Progenitor cell of endocrine pancreas (in vitro differentiated cells): Measurements from ENCODE around the gene CHID1. TPM values are rescaled to one million over a fixed set of nuclear protein-coding genes. Genes with fewer than 3 reads are reported as not detected.

ENCODE experiments used
- DNase-seq: peaks from one replicate; pipeline ENCODE4 v3.0.0; 2021; ENCODE audit warnings: low spot score; ENCODE audit not compliant: unreplicated experiment
- H3K27ac Mint-ChIP-seq: 2 replicates; pipeline ENCODE4 v1.8.0; 2021; ENCODE audit warnings: mild to moderate bottlenecking, moderate library complexity, mixed read lengths
- H3K27me3 Mint-ChIP-seq: 2 replicates; pipeline ENCODE4 v1.8.0; 2021; ENCODE audit warnings: mixed read lengths
- H3K36me3 Mint-ChIP-seq: 2 replicates; pipeline ENCODE4 v1.8.0; 2022; ENCODE audit warnings: mixed read lengths; ENCODE audit not compliant: insufficient read depth
- H3K4me1 Mint-ChIP-seq: 2 replicates; pipeline ENCODE4 v1.8.0; 2021; ENCODE audit warnings: low read depth, mixed read lengths
- H3K4me3 Mint-ChIP-seq: 2 replicates; pipeline ENCODE4 v1.8.0; 2021; ENCODE audit warnings: low read depth, mild to moderate bottlenecking, moderate library complexity, mixed read lengths
- H3K9me3 Mint-ChIP-seq: 2 replicates; pipeline ENCODE4 v1.8.0; 2021; ENCODE audit warnings: low read depth, mixed read lengths
- CTCF ChIP-seq: fragments of 200-600 bp; sonication (generic); IDR thresholded peaks from one replicate; pipeline ENCODE4 v1.5.0; 2021; ENCODE audit warnings: antibody characterized with exemption, mild to moderate bottlenecking; ENCODE audit not compliant: unreplicated experiment
- total RNA-seq: library from RNA; stranded (reverse); gene quantifications from 2 replicates; pipeline ENCODE4 v1.2.1, GENCODE V29; 2021

CHID1 gene
- total RNA-seq, 1 donor from 2014 or later, result 87.0 TPM

- Mint-ChIP-seq H3K36me3 (peaks cover 6% of the 10 kb centered on the region), H3K27me3 (no peaks in the 10 kb centered on the region), H3K4me3 (no peak overlapping the region), H3K9me3 (no peaks in the 10 kb centered on the region), H3K27ac (no peak overlapping the region), H3K4me1 (no peaks in the 10 kb centered on the region)
- no peak for TF ChIP-seq CTCF
- DNase-seq, result no peak
Measured at GRCh38 chr11:872799-873198, 37.8 kb downstream of the CHID1 start.

- Mint-ChIP-seq H3K4me3 (no peak overlapping the region), H3K36me3 (peaks cover 6% of the 10 kb centered on the region), H3K9me3 (no peaks in the 10 kb centered on the region), H3K27ac (no peak overlapping the region), H3K27me3 (no peaks in the 10 kb centered on the region), H3K4me1 (no peaks in the 10 kb centered on the region)
- no peak for DNase-seq
- TF ChIP-seq CTCF, result no peak
Measured at GRCh38 chr11:871472-871871, 39.1 kb downstream of the CHID1 start.

- H3K9me3 Mint-ChIP-seq, result no peaks in the 10 kb centered on the region
- H3K27ac Mint-ChIP-seq, result no peak overlapping the region
Measured at GRCh38 chr11:870418-870817, 40.2 kb downstream of the CHID1 start.

GRCh38 chr11:870127-870413, 40.5 kb downstream of the CHID1 start:
- Mint-ChIP-seq H3K27me3 (no peaks in the 10 kb centered on the region), H3K27ac (no peak overlapping the region)

More at GRCh38 chr11:870418-870817, 40.2 kb downstream of the CHID1 start:
- DNase-seq, result no peak
- Mint-ChIP-seq H3K4me3 (no peak overlapping the region), H3K4me1 (no peaks in the 10 kb centered on the region), H3K27me3 (no peaks in the 10 kb centered on the region), H3K36me3 (peaks cover 4% of the 10 kb centered on the region)
- TF ChIP-seq CTCF, result peak; percentile 9

GRCh38 chr11:869399-870126, 41.0 kb downstream of the CHID1 start:
- TF ChIP-seq CTCF, result no peak
- Mint-ChIP-seq H3K27ac (no peak overlapping the region), H3K4me3 (no peak overlapping the region), H3K36me3 (peaks cover 4% of the 10 kb centered on the region), H3K9me3 (no peaks in the 10 kb centered on the region), H3K27me3 (no peaks in the 10 kb centered on the region), H3K4me1 (no peaks in the 10 kb centered on the region)
- no peak for DNase-seq

More at GRCh38 chr11:870127-870413, 40.5 kb downstream of the CHID1 start:
- H3K4me1 Mint-ChIP-seq, result no peaks in the 10 kb centered on the region
- H3K36me3 Mint-ChIP-seq, result peaks cover 4% of the 10 kb centered on the region
- no peak for DNase-seq
- no peaks in the 10 kb centered on the region for H3K9me3 Mint-ChIP-seq
- H3K4me3 Mint-ChIP-seq, result no peak overlapping the region
- peak; percentile 55 for TF ChIP-seq CTCF
